Gastrocnemius medialis (tissue), 4 donors: ENCODE results near the gene ZDHHC6. TPM values are rescaled to one million over a fixed set of nuclear protein-coding genes. Genes with fewer than 3 reads are reported as not detected.
"Not testable (repeated sequence)": the region's sequence is repeated elsewhere in the genome, so short reads cannot be mapped to it uniquely, and the experiment has no call there.

Experiments
- ATAC-seq, 2 donors: fragments of 150-250 bp; one replicate each; pipeline ENCODE4 v1.9.1; 2016
- DNase-seq, 2 donors: peaks; one replicate each; pipeline ENCODE4 v3.0.0-alpha.2; 2019
- H3K27ac ChIP-seq, 4 donors: fragments of 200-600 bp; sonication (generic); 1 replicate in 1 of 4; 2 replicates in 3 of 4; pipeline ENCODE4 v1.5.1; 2016 to 2018; ENCODE audit warnings: mild to moderate bottlenecking in 2 of 4, moderate library complexity in 1 of 4
- H3K27me3 ChIP-seq, 3 donors: fragments of 200-600 bp; sonication (generic) in 2 of 3; 1 replicate in 1 of 3; 2 replicates in 2 of 3; pipeline versions ENCODE4 v1.5.1 to v1.6.0; 2016 to 2019; ENCODE audit warnings: mild to moderate bottlenecking in 1 of 3, moderate library complexity in 1 of 3
- H3K36me3 ChIP-seq, 2 donors: fragments of 200-600 bp; sonication (generic) in 1 of 2; one replicate each; pipeline ENCODE4 v1.5.1; 2017 to 2018
- H3K4me1 ChIP-seq, 2 donors: fragments of 200-600 bp; sonication (generic) in 1 of 2; one replicate each; pipeline ENCODE4 v1.5.1; 2016 to 2017; ENCODE audit warnings: mild to moderate bottlenecking in 2 of 2
- H3K4me3 ChIP-seq, 4 donors: fragments of 200-600 bp; sonication (generic) in 3 of 4; 1 replicate in 1 of 4; 2 replicates in 3 of 4; pipeline ENCODE4 v1.5.1; 2016 to 2019; ENCODE audit warnings: mild to moderate bottlenecking in 2 of 4
- H3K9me3 ChIP-seq, 3 donors: fragments of 200-600 bp; sonication (generic) in 2 of 3; 1 replicate in 1 of 3; 2 replicates in 2 of 3; pipeline ENCODE4 v1.5.1; 2016 to 2019
- POLR2A ChIP-seq, 2 donors: fragments of 450-650 bp; IDR thresholded peaks; one replicate each; pipeline ENCODE4 v1.6.1; 2017; ENCODE audit warnings: antibody characterized with exemption in 2 of 2, mild to moderate bottlenecking in 2 of 2, moderate library complexity in 2 of 2
- in situ Hi-C, 4 donors: fragments of 200-750 bp; cut with MboI; loops; one replicate each; pipeline versions ENCODE4 v1.15.0 to v1.8.0; 2017; ENCODE audit warnings: low sequenced_read_pairs in 4 of 4
- intact Hi-C: fragments of 100-400 bp; cut with DNase I; formaldehyde crosslinking; loops from one replicate; pipeline ENCODE4 v1.15.1; 2023; ENCODE audit warnings: low total_unique reads
- total RNA-seq, 4 donors: library from RNA; depleted of rRNA; stranded (reverse); fragments of >200 nt; gene quantifications; one replicate each; pipeline versions ENCODE4 v1.1.0 to v1.2.3, GENCODE V29; 2016
- TF ChIP-seq, protein P1 (sequence below), 5 experiments: fragments of 450-650 bp in 3 of 5; fragments of 200-600 bp in 2 of 5; sonication (generic) in 2 of 5; IDR thresholded peaks in 4 of 5; conservative IDR thresholded peaks in 1 of 5; 1 replicate in 4 of 5; 2 replicates in 1 of 5; pipeline ENCODE4 v1.5.1; 2016 to 2019; ENCODE audit warnings: antibody characterized with exemption in 5 of 5, mild to moderate bottlenecking in 3 of 5, moderate library complexity in 3 of 5

ZDHHC6 gene
- total RNA-seq, 4 donors from 2014 or later = 7.4 to 11.7 (median 9.7) TPM

DNA sequence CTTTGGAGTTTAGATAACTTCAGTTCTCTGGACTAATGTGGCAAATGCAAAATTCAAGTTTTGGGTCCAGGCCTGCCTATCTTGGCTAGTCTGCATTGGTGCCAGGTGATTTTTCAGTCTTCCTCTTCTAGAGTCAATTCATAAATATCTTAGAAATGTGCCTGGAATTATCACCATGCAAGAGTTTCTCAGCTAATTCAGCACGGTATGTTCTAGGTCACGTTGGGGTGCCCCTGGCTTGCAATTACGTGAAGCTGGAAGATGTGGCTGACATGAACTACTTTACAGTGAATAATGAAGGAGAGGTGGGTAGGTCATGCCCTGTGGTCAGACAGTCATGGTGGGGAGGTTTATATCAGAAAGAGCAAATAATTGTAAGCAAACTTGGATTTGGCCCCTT lies 25.0 kb downstream of the ZDHHC6 start:
- TF ChIP-seq POLR2A (IDR thresholded peaks at IDR 0.05) = no peak
- TF ChIP-seq, protein P1, sequence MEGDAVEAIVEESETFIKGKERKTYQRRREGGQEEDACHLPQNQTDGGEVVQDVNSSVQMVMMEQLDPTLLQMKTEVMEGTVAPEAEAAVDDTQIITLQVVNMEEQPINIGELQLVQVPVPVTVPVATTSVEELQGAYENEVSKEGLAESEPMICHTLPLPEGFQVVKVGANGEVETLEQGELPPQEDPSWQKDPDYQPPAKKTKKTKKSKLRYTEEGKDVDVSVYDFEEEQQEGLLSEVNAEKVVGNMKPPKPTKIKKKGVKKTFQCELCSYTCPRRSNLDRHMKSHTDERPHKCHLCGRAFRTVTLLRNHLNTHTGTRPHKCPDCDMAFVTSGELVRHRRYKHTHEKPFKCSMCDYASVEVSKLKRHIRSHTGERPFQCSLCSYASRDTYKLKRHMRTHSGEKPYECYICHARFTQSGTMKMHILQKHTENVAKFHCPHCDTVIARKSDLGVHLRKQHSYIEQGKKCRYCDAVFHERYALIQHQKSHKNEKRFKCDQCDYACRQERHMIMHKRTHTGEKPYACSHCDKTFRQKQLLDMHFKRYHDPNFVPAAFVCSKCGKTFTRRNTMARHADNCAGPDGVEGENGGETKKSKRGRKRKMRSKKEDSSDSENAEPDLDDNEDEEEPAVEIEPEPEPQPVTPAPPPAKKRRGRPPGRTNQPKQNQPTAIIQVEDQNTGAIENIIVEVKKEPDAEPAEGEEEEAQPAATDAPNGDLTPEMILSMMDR (IDR thresholded peaks at IDR 0.05 in 4 of 5, conservative IDR thresholded peaks at IDR 0.05 in 1 of 5) = no peak
- H3K36me3 ChIP-seq = peaks cover 0 to 12% of the 10 kb centered on the region in 2 donors
- H3K27me3 ChIP-seq = no peaks in the 10 kb centered on the region
- no peak overlapping the region for H3K4me3 ChIP-seq
- in situ Hi-C loops (no loop called here), intact Hi-C loops (no loop called here)
- H3K4me1 ChIP-seq = no peaks in the 10 kb centered on the region
- ATAC-seq (no peak), DNase-seq (no peak)
- H3K27ac ChIP-seq = no peak overlapping the region
- H3K9me3 ChIP-seq = no peaks in the 10 kb centered on the region

DNA sequence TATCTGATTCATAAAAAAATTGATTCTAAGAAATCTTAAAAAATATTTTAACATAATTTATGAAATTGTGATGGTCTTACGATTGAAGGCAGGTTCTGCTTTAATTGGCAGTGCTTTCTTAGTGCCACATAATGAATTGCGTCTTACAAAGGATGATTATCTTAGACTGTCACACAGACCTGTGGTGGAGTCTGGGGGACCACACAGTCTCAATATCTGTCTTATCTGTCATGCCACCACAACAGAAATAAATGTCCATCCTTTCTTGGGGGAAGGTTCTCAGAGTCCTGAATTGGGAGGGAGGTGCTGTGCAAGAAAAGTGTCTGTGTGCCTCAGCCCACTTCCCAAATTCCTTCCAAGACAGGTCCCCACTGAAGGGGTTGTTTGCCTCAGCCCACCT lies 34.0 kb downstream of the ZDHHC6 start:
- no peaks in the 10 kb centered on the region for H3K4me1 ChIP-seq
- H3K4me3 ChIP-seq = no peak overlapping the region
- ATAC-seq = no peak
- in situ Hi-C loops (no loop called here), intact Hi-C loops (no loop called here)
- no peak overlapping the region for H3K27ac ChIP-seq
- peaks cover 0 to 3% of the 10 kb centered on the region in 2 donors for H3K36me3 ChIP-seq
- H3K9me3 ChIP-seq = no peaks in the 10 kb centered on the region
- no peaks in the 10 kb centered on the region for H3K27me3 ChIP-seq
- TF ChIP-seq POLR2A (IDR thresholded peaks at IDR 0.05) = no peak
- TF ChIP-seq, protein P1 (IDR thresholded peaks at IDR 0.05 in 4 of 5, conservative IDR thresholded peaks at IDR 0.05 in 1 of 5) = no peak
- no peak for DNase-seq

DNA sequence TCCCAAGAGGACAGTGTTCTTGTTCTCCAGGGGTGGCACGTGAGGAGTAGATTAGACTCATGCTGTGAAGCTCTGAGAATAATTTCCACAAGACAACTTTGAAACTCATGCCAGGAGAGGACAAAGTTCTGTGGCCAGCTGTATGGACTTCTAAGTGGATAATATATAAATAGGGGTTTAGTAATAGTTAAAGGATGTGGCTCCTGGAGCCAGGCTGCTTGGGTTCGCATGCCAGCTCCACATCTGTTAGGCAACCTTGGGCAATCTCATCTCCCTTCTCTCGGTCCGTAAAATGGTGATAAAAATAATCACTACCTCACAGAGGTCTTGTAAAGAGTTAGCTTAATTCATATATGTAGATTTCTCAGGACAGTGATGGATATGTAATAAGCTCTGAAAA lies 37.0 kb downstream of the ZDHHC6 start:
- in situ Hi-C loops (no loop called here), intact Hi-C loops (no loop called here)
- no peaks in the 10 kb centered on the region for H3K9me3 ChIP-seq
- H3K4me3 ChIP-seq = no peak overlapping the region
- no peaks in the 10 kb centered on the region for H3K27me3 ChIP-seq
- no peaks in the 10 kb centered on the region for H3K4me1 ChIP-seq
- no peaks in the 10 kb centered on the region for H3K36me3 ChIP-seq
- no peak for ATAC-seq
- DNase-seq = no peak
- no peak overlapping the region for H3K27ac ChIP-seq
- TF ChIP-seq, protein P1 (IDR thresholded peaks at IDR 0.05 in 4 of 5, conservative IDR thresholded peaks at IDR 0.05 in 1 of 5) = no peak
- no peak for TF ChIP-seq POLR2A (IDR thresholded peaks at IDR 0.05)

DNA sequence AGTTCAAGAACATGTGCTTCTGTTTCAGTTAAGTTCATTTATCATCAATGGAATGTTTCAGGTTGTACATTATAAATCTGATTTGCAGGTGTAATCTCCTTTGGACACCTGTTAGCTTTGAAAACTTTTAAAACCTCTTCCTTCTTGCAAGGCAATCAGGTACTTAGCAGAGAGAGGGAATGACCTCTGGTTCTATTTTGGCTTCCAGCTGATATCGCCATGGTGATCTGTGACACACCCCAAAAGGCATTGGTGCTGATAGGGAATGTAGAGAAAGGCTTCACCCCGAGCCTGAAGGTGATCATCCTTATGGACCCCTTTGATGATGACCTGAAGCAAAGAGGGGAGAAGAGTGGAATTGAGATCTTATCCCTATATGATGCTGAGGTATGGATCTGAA lies 37.4 kb downstream of the ZDHHC6 start:
- no peaks in the 10 kb centered on the region for H3K9me3 ChIP-seq
- intact Hi-C loops = no loop called here
- TF ChIP-seq POLR2A (IDR thresholded peaks at IDR 0.05) = no peak
- TF ChIP-seq, protein P1 (IDR thresholded peaks at IDR 0.05 in 4 of 5, conservative IDR thresholded peaks at IDR 0.05 in 1 of 5) = no peak
- DNase-seq = no peak
- no peak overlapping the region for H3K27ac ChIP-seq
- in situ Hi-C loops = no loop called here
- H3K36me3 ChIP-seq = no peaks in the 10 kb centered on the region
- no peaks in the 10 kb centered on the region for H3K4me1 ChIP-seq
- ATAC-seq = no peak
- H3K4me3 ChIP-seq = no peak overlapping the region
- H3K27me3 ChIP-seq = no peaks in the 10 kb centered on the region

DNA sequence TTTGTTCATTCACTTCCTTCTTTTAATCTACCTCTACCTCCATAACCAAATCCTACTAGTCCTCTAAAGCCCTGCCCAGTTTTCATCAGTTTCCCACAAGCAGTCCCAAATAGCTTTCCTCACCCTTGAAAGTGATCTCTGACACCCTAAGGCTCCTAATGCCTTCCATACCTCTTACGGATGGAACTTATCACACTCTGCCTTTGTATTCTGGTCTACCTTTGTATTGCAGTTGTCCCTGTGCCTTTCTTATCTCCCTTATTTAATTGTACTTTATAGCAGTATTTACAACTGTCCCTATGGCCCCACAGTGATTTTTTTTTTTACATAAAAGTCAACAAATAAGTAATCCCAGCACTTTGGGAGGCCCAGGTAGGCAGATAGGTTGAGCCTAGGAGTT lies 39.0 kb downstream of the ZDHHC6 start:
- intact Hi-C loops = no loop called here
- Histone ChIP-seq H3K4me1 (no peaks in the 10 kb centered on the region), H3K4me3 (no peak overlapping the region), H3K36me3 (no peaks in the 10 kb centered on the region), H3K27ac (no peak overlapping the region), H3K9me3 (no peaks in the 10 kb centered on the region), H3K27me3 (no peaks in the 10 kb centered on the region)
- ATAC-seq (no peak), DNase-seq (no peak)
- in situ Hi-C loops = no loop called here
- TF ChIP-seq, protein P1 (IDR thresholded peaks at IDR 0.05 in 4 of 5, conservative IDR thresholded peaks at IDR 0.05 in 1 of 5) = no peak
- TF ChIP-seq POLR2A (IDR thresholded peaks at IDR 0.05) = no peak

DNA sequence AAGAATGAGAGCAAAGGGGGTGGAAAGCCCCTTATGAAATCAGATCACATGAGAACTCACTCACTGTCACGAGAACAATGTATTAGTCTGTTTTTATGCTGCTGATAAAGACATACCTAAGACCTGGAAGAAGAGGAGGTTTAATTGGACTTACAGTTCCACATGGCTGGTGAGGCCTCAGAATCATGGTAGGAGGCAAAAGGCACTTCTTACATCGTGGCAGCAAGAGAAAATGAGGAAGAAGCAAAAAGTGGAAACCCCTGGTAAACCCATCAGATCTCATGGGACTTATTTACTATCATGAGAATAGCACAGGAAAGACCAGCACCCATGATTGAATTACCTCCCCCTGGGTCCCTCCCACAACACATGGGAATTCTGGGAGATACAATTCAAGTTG lies 39.9 kb downstream of the ZDHHC6 start:
- in situ Hi-C loops, H3K9me3 ChIP-seq, H3K36me3 ChIP-seq, H3K4me1 ChIP-seq, DNase-seq, H3K4me3 ChIP-seq, H3K27me3 ChIP-seq, H3K27ac ChIP-seq, intact Hi-C loops, ATAC-seq: not testable (repeated sequence)
